H9 (cell line): ENCODE results near the gene ZCCHC7. TPM values are rescaled to one million over a fixed set of nuclear protein-coding genes. Genes with fewer than 3 reads are reported as not detected.

ENCODE experiments used
- DNase-seq: peaks from one replicate; pipeline ENCODE4 v3.0.0-alpha.2; 2017
- H2AFZ ChIP-seq: one replicate; pipeline ENCODE4 v1.6.1; 2013; ENCODE audit warnings: mild to moderate bottlenecking, low read length, control low read depth, moderate library complexity
- H2AK5ac ChIP-seq: 2 replicates; pipeline ENCODE4 v1.6.1; 2013; ENCODE audit warnings: low read length, control low read depth, mixed read lengths; ENCODE audit not compliant: insufficient read length
- H2BK120ac ChIP-seq: one replicate; pipeline ENCODE4 v1.6.1; 2013; ENCODE audit warnings: low read depth, mild to moderate bottlenecking, low read length, control low read depth, inconsistent platforms; ENCODE audit not compliant: poor library complexity, severe bottlenecking
- H2BK12ac ChIP-seq: 2 replicates; pipeline ENCODE4 v1.6.1; 2013; ENCODE audit warnings: low read length, control low read depth, mixed read lengths, low read depth; ENCODE audit not compliant: insufficient read length
- H2BK15ac ChIP-seq: 2 replicates; pipeline ENCODE4 v1.6.1; 2013; ENCODE audit warnings: low read depth, low read length, control low read depth
- H2BK20ac ChIP-seq: one replicate; pipeline ENCODE4 v1.6.1; 2013; ENCODE audit warnings: low read depth, mild to moderate bottlenecking, low read length, control low read depth, inconsistent platforms; ENCODE audit not compliant: poor library complexity, severe bottlenecking
- H2BK5ac ChIP-seq: 2 replicates; pipeline ENCODE4 v1.6.1; 2013; ENCODE audit warnings: low read length, control low read depth, mixed read lengths; ENCODE audit not compliant: insufficient read length
- H3K14ac ChIP-seq: 2 replicates; pipeline ENCODE4 v1.6.1; 2013; ENCODE audit warnings: low read length, control low read depth; ENCODE audit not compliant: insufficient read depth
- H3K18ac ChIP-seq: 2 replicates; pipeline ENCODE4 v1.6.1; 2013; ENCODE audit warnings: low read depth, mild to moderate bottlenecking, mixed read lengths, low read length, control low read depth; ENCODE audit not compliant: insufficient read length
- H3K23ac ChIP-seq: 2 replicates; pipeline ENCODE4 v1.6.1; 2013; ENCODE audit warnings: low read length, control low read depth, mixed read lengths, low read depth; ENCODE audit not compliant: insufficient read length
- H3K23me2 ChIP-seq: 2 replicates; pipeline ENCODE4 v1.6.1; 2013; ENCODE audit warnings: low read depth, mild to moderate bottlenecking, mixed read lengths, low read length, control low read depth; ENCODE audit not compliant: insufficient read length, poor library complexity, severe bottlenecking
- H3K27ac ChIP-seq: 2 replicates; pipeline ENCODE4 v1.5.1; 2013; ENCODE audit warnings: low read length, control low read depth, mixed read lengths, low read depth; ENCODE audit not compliant: insufficient read length
- H3K27me3 ChIP-seq: 2 replicates; pipeline ENCODE4 v1.6.1; 2013; ENCODE audit warnings: low read length, control low read depth, inconsistent platforms; ENCODE audit not compliant: insufficient read depth
- H3K4ac ChIP-seq: 2 replicates; pipeline ENCODE4 v1.6.1; 2013; ENCODE audit warnings: low read depth, mild to moderate bottlenecking, control low read depth, inconsistent platforms, low read length, moderate library complexity
- H3K4me1 ChIP-seq: 2 replicates; pipeline ENCODE4 v1.6.1; 2013; ENCODE audit warnings: low read length, control low read depth, inconsistent platforms; ENCODE audit not compliant: insufficient read depth
- H3K4me2 ChIP-seq: 2 replicates; pipeline ENCODE4 v1.6.1; 2013; ENCODE audit warnings: low read length, control low read depth, mixed read lengths; ENCODE audit not compliant: insufficient read length, insufficient read depth
- H3K56ac ChIP-seq: 2 replicates; pipeline ENCODE4 v1.6.1; 2013; ENCODE audit warnings: low read depth, mild to moderate bottlenecking, mixed read lengths, low read length, control low read depth; ENCODE audit not compliant: insufficient read length
- H3K79me1 ChIP-seq: 2 replicates; pipeline ENCODE4 v1.6.1; 2013; ENCODE audit warnings: low read depth, mild to moderate bottlenecking, moderate library complexity, low read length, control low read depth, inconsistent platforms; ENCODE audit not compliant: insufficient read depth, poor library complexity, severe bottlenecking
- H3K79me2 ChIP-seq: 2 replicates; pipeline ENCODE4 v1.6.1; 2013; ENCODE audit warnings: low read length, control low read depth, inconsistent platforms; ENCODE audit not compliant: insufficient read depth
- H3K9ac ChIP-seq: 2 replicates; pipeline ENCODE4 v1.6.1; 2013; ENCODE audit warnings: low read length, control low read depth, mixed read lengths; ENCODE audit not compliant: insufficient read length; ENCODE audit errors: extremely low read depth
- H3K9me3 ChIP-seq: one replicate; pipeline ENCODE4 v1.6.1; 2013; ENCODE audit warnings: low read depth, low read length, inconsistent platforms; ENCODE audit not compliant: control insufficient read depth
- H3T11ph ChIP-seq: one replicate; pipeline ENCODE4 v1.6.1; 2013; ENCODE audit warnings: mild to moderate bottlenecking, low read length, control low read depth, inconsistent platforms
- H4K20me1 ChIP-seq: one replicate; pipeline ENCODE4 v1.6.1; 2013; ENCODE audit not compliant: control insufficient read depth, insufficient read length, insufficient read depth
- H4K5ac ChIP-seq: 2 replicates; pipeline ENCODE4 v1.6.1; 2013; ENCODE audit warnings: low read depth, mild to moderate bottlenecking, mixed read lengths, low read length, control low read depth; ENCODE audit not compliant: insufficient read length
- H4K8ac ChIP-seq: replicated peaks from 2 replicates; pipeline ENCODE4 v1.6.1; 2013; ENCODE audit warnings: low read length, control low read depth, mixed read lengths, low read depth; ENCODE audit not compliant: insufficient read length
- H4K91ac ChIP-seq: 2 replicates; pipeline ENCODE4 v1.6.1; 2013; ENCODE audit warnings: low read depth, mild to moderate bottlenecking, moderate library complexity, mixed read lengths, low read length, control low read depth; ENCODE audit not compliant: insufficient read length
- H3K27ac Mint-ChIP-seq, 3 experiments: 2 replicates in 2 of 3; 3 replicates in 1 of 3; pipeline ENCODE4 v1.8.0; 2020 to 2021; ENCODE audit warnings: mixed read lengths in 3 of 3, mild to moderate bottlenecking in 1 of 3, moderate library complexity in 1 of 3
- H3K27me3 Mint-ChIP-seq: 2 replicates; pipeline ENCODE4 v1.8.0; 2021; ENCODE audit warnings: low read depth, mild to moderate bottlenecking, moderate library complexity, mixed read lengths
- H3K36me3 Mint-ChIP-seq, 3 experiments: 2 replicates in 2 of 3; 3 replicates in 1 of 3; pipeline ENCODE4 v1.8.0; 2020 to 2021; ENCODE audit warnings: low read depth in 3 of 3, mixed read lengths in 3 of 3; ENCODE audit not compliant: insufficient read depth in 1 of 3
- H3K4me1 Mint-ChIP-seq, 2 experiments: 2 replicates each; pipeline ENCODE4 v1.8.0; 2020; ENCODE audit warnings: mixed read lengths in 2 of 2
- H3K4me3 Mint-ChIP-seq, 2 experiments: 2 replicates in 1 of 2; 3 replicates in 1 of 2; pipeline ENCODE4 v1.8.0; 2020 to 2021; ENCODE audit warnings: mild to moderate bottlenecking in 2 of 2, mixed read lengths in 2 of 2, moderate library complexity in 1 of 2
- H3K9me3 Mint-ChIP-seq, 2 experiments: 2 replicates in 1 of 2; 3 replicates in 1 of 2; pipeline ENCODE4 v1.8.0; 2020; ENCODE audit warnings: mild to moderate bottlenecking in 2 of 2, mixed read lengths in 2 of 2, moderate library complexity in 1 of 2
- CTCF ChIP-seq: fragments of 200-600 bp; sonication (generic); conservative IDR thresholded peaks from 3 replicates; pipeline ENCODE4 v1.8.0; 2021; ENCODE audit warnings: antibody characterized with exemption, mild to moderate bottlenecking
- WGBS: extraction: QIAGEN DNeasy Blood & Tissue Kit; methylation state at CpG from one replicate; pipeline ENCODE4 v1.1.7; 2013; ENCODE audit warnings: missing lambda C conversion rate, low lambda C conversion rate, mixed read lengths; ENCODE audit not compliant: insufficient read length; ENCODE audit errors: extremely low coverage; 5-methylcytosine and 5-hydroxymethylcytosine counted together
- total RNA-seq: library from RNA; stranded (reverse); gene quantifications from 2 replicates; pipeline ENCODE4 v1.2.1, GENCODE V29; 2021

Gene ZCCHC7
- total RNA-seq, 1 experiment from 2014 or later = 20.3 TPM

DNA sequence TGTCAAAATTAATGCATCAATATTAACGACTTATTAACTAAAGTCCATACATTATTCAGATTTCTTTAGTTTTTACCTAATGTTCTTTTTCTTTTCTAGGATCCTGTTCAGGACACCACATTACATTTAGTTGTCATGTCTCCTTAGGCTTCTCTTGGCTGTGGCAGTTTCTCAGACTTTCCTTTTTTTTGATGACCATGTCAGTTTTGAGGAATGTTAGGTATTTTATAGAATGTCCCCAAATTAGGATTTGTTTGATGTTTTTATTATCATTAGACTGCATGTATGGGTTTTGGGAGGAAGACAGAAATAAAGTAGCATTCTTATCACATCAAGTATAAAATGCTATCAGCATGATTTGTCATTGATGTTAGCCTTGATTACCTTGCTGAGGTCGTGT lies 32.0 kb downstream of the ZCCHC7 start:
- Histone ChIP-seq H2BK15ac (no peak overlapping the region), H3K23me2 (no peaks in the 10 kb centered on the region), H2AK5ac (no peak overlapping the region), H3T11ph (no peak overlapping the region), H3K9me3 (no peaks in the 10 kb centered on the region), H3K23ac (no peak overlapping the region), H4K20me1 (no peaks in the 10 kb centered on the region), H3K4ac (no peak overlapping the region), H3K14ac (no peak overlapping the region), H2BK20ac (no peak overlapping the region), H2BK120ac (no peak overlapping the region), H3K27me3 (no peaks in the 10 kb centered on the region), H3K79me2 (no peaks in the 10 kb centered on the region), H3K4me1 (no peaks in the 10 kb centered on the region), H2BK5ac (no peak overlapping the region), H2AFZ (no peak overlapping the region), H4K91ac (no peak overlapping the region), H3K18ac (no peak overlapping the region), H3K9ac (no peak overlapping the region), H3K56ac (no peak overlapping the region), H4K8ac (no peak overlapping the region), H3K79me1 (peaks cover 4% of the 10 kb centered on the region), H3K27ac (no peak overlapping the region), H2BK12ac (no peak overlapping the region), H4K5ac (no peak overlapping the region), H3K4me2 (no peak overlapping the region)
- H3K36me3 Mint-ChIP-seq = peaks cover 8 to 20% (median 18%) of the 10 kb centered on the region in 3 experiments; a peak in 5 of 7 replicates
- DNase-seq = no peak
- no peak for TF ChIP-seq CTCF
- peaks cover 19 to 20% of the 10 kb centered on the region in 2 experiments for H3K4me1 Mint-ChIP-seq
- WGBS = no CpG with 5 or more reads among the region's 2 CpGs
- H3K4me3 Mint-ChIP-seq = no peak overlapping the region
- H3K9me3 Mint-ChIP-seq = no peaks in the 10 kb centered on the region
- no peaks in the 10 kb centered on the region for H3K27me3 Mint-ChIP-seq
- H3K27ac Mint-ChIP-seq = no peak overlapping the region
